Left renal cortex interstitium (tissue), 4 donors: ENCODE results near the gene PRKACG. TPM values are rescaled to one million over a fixed set of nuclear protein-coding genes. Genes with fewer than 3 reads are reported as not detected.
"Not testable (repeated sequence)": the region's sequence is repeated elsewhere in the genome, so short reads cannot be mapped to it uniquely, and the experiment has no call there.

Experiments
- DNase-seq, 4 donors: peaks; one replicate each; pipeline ENCODE4 v3.0.0-alpha.2; 2013; ENCODE audit warnings: low read depth in 4 of 4, low spot score in 2 of 4, missing footprints in 1 of 4
- polyA plus RNA-seq, 4 donors: library from polyadenylated mRNA; unstranded; fragments of 120-200 nt; gene quantifications; one replicate each; pipeline ENCODE4 v1.2.1, GENCODE V29; 2013; ENCODE audit not compliant: insufficient read length in 4 of 4

The PRKACG gene
- not detected for polyA plus RNA-seq

- DNase-seq = no peak
Observed at GRCh38 chr9:69014013-69014412, at the start of gene PRKACG. PRKACG (minus strand) TSS chr9:69014113; CDS start chr9:69014092, 21 bp downstream.

GRCh38 chr9:69062195-69062594, 48.3 kb upstream of the PRKACG start:
- DNase-seq = no peak

GRCh38 chr9:69060766-69061165, 46.9 kb upstream of the PRKACG start:
- DNase-seq = no peak

- DNase-seq = no peak
Observed at GRCh38 chr9:69058101-69058500, 44.2 kb upstream of the PRKACG start.

- no peak for DNase-seq
Observed at GRCh38 chr9:69056191-69056815, 42.4 kb upstream of the PRKACG start.

DNA sequence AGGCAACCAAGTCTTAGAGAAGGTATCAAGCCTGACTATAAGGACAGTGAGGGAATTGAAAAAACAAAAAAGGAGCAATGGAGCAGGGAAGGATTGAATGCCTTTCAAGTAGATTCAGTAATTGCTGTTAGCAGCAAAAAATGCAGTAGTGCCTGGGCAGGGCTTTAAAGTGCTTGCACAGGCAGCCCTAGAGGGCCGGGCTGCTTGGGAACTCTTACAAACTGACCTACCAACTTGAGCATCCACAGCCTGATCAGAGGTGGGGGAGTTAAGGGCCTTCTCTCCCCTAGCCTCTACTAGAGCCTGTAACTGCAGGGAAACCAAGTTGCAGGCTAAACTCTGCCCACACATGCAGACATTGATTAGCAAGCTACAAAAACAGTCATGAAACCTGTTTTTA, 41.1 kb upstream of the PRKACG start:
- DNase-seq = no peak

DNA sequence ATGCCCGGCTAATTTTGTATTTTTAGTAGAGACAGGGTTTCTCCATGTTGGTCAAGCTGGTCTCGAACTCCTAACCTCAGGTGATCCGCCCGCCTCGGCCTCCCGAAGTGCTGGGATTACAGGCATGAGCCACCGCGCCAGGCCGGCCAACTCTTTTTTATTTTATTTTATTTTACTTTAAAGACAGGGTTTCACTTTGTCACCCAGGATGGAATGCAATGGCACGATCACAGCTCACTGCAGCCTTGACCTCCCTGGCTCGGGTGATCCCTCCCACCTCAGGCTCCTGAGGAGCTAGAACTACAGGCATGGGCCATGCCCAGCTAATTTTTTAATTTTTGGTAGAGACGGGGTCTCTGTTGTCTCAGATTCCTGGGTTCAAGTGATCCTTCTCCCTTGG, 37.0 kb upstream of the PRKACG start:
- not testable (repeated sequence) for DNase-seq

DNA sequence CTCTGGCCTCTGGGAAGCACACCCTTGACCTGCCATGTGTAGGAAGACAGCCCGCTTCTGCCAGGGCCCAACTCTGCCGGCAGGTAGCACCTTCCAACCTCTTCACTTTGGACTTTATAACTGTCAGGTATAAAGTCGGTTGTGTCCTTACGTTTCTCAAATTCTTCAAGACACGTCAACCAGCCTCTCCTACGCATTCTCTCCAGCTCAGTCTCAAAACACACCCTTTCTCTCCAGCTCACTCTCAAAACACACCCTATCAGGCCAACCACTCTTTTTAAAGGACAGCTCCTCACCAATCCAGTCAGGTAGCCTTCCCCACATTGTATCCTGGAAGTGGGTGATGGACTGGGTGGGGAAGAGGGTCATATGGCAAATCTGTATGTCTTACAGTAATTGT, 35.2 kb upstream of the PRKACG start:
- DNase-seq = no peak

- DNase-seq = no peak
Observed at GRCh38 chr9:69047371-69047770, 33.5 kb upstream of the PRKACG start.

- no peak for DNase-seq
Observed at GRCh38 chr9:69046723-69047122, 32.8 kb upstream of the PRKACG start.

DNA sequence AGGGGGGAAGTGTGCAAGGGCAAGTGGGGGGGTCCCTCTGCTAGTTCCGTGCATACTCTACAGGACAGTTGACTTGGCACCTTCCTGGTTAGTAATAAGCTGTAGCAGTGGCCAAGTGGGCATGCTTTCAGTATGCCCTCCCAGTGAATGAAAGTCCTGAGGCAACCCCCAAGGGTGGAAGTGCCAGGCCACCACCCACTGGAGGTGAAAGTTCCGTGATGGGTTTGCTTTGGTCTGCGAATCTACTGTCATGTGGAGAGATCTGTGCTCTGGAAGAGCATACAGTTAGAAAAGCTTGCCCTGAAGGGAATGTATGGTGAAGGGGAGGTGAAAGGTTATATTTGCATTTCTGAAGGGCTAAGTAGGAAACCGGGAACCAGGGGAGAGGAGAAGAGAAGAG, 31.9 kb upstream of the PRKACG start:
- DNase-seq = no peak

DNA sequence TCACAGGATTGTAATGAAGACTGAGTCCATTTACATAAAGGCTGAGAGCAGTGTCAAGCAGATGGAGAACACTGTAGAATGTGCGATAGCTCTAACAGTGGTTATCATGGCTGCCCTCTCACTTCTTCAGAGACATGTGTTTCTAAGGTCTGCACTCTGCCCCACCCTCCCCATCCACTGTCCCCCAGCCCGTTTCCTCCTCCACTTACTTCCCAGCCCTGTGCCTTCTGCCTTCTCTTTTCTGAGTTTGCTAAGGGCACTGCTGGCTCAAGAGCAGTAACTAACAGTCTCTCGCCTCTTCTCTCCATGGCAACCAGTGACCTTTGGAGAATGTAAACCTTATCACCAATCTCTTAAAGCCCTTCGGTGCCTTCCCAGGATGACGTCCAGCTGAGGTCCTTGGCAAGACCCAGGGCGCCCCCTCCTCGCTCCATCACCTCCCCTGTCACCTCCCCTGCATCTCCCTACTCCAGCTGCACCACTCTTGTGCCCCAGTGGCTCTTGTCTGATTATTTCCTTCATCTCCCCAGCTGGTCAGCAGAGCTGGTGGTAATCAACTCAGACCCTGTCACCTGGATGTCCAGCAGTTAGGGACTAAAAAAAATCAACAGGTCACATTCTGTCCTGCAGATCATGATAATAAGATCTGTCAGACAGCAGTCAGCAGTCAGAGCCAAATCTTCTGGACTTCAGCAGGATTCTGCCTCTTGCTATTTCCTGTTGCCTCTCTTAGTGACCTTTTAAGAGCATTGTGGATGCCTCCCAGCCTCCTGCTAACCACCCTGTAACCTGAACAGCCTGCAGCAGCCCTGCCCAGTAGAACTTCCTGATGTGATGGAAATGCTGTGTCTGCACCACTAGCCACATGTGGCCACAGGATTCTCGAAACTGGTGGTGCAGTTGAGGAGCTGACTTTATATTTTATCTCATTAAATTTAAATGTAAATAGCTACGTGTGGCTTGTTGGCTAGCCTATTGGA, 30.6 kb upstream of the PRKACG start:
- no peak for DNase-seq

DNA sequence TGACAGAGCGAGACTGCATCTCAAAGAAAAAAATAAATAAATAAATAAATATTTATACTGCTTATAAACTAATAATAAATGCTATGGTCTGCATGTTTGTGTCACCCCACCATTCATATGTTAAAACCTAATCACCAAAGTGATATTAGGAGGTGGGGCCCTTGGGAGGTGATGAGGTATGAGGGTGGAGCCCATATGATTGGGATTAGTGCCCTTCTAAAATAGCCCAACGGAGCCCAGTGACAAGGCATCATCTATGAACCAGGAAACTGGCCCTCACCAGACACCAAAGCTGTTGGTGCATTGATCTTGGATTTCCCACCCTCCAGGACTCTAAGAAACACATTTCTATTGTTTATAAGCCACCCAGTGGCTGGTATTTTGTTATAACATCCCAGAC, 26.7 kb upstream of the PRKACG start:
- no peak for DNase-seq

DNA sequence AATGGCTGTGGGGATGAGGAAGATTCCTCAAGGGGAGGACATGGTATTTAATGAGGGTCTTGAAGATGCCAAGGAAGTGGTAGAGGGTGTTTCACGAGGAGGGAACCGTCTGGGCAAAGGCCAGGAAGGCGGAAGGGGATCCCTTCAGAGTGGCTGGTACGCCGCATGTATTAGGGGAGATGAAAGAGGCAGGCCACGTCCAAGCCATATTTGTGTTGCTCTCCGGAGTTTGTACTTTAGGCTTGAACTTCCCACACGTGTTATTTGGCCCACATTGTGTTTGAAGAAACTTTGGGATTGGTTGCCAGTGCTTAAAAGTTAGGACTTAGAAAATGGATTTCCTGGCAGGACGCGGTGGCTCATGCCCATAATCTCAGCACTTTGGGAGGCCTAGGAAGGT, 22.9 kb upstream of the PRKACG start:
- no peak for DNase-seq

DNA sequence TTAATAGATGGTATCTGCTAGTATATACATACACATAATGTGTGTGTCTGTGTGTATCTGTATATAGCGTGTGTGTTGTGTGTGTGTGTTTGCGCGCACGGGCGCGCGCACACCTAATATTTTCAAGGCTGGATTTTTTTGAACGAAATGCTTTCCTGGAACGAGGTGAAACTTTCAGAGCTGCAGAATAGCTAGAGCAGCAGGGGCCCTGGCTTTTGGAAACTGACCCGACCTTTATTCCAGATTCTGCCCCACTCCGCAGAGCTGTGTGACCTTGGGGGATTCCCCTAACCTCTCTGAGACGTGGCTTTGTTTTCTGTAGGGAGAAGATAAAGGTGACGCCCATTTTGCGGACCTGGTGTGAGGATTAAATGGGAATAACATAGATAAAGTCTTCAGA, 22.4 kb upstream of the PRKACG start:
- peak in 1 of 4 donors; percentile 19 for DNase-seq

- peak; percentile 56 to 80 (median 61) for DNase-seq
Observed at GRCh38 chr9:69035438-69036308, 21.8 kb upstream of the PRKACG start, which contains the start of gene FXN. FXN (plus strand) TSS chr9:69035752; CDS start chr9:69035783, 31 bp downstream.

GRCh38 chr9:69034071-69034470, 20.2 kb upstream of the PRKACG start:
- no peak for DNase-seq

DNA sequence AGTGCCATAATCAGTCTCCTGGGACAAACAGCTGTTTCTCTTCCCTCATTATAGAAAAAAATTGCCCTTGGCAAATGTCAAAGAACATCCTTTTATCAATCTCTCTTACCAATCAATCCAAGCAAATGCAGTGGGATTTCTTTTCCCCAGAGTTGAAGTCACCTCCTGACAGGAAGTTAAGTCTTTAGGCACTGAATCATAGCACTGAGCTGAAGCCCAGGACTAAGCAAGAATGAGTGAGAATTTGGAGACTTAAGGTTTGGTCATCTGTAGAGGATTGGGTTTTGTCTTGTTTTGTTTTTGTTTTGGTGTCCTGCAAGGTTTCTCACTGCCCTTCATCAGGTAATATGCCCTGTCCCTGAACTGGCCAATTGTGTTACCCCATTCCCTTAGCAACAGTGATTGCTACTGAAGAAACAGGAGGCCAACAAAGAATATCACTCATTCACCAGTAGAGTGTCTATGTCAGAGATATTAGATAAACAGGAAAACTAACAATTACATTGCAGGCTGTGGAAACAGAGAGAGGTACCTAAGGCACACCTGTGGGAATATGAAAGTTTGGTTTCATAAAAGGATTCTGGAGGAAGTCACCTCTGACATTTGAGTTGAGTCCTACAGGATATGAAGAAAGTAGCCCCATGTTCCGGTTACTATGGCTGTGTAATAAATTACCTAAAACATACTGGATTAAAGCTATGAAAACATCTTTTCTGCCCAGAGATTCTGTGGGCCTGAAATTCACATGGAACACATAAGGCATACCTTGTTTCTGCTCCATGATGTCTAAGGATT, 17.1 kb upstream of the PRKACG start:
- DNase-seq = no peak

GRCh38 chr9:69029535-69029934, 15.6 kb upstream of the PRKACG start:
- DNase-seq = no peak

GRCh38 chr9:69028754-69029153, 14.8 kb upstream of the PRKACG start:
- DNase-seq = no peak
